NCI-H187 (cell line): ENCODE results near the gene LARP4.
"Not testable (repeated sequence)": the region's sequence is repeated elsewhere in the genome, so short reads cannot be mapped to it uniquely, and the experiment has no call there.

Source experiments
- DNase-seq, 2 experiments: peaks; one replicate each; lab custom pipeline; 2025; lab: John Stamatoyannopoulos, UW

The LARP4 gene

DNA sequence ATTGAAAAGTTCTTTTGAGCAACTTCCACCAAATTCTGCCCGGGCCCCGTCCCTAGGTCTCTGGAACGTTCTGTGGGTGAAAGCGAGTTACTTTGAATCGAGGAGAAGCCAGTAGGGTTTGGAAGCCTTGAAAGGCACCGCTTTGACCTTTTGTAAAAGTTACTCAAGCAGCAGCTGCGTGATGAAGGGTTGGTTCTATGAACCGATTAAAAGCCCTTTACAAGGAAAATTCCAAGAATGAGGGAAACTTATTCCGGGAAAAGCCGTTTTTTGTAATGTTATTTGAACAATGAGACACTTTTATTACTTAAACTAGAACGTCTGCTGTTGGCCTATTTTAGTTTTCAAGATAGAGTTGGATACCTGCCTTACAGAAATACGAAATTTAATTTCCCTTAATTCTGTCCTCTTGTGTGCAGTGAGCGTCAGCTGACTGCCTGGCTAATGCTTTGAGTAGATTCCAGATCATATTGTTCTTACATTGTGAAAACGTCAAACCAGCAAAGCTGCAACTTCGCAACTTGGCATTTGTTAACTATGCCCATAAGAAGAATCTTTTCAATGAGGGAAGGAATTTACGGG lies 906 bp downstream of the LARP4 start:
- DNase-seq, result no peak

DNA sequence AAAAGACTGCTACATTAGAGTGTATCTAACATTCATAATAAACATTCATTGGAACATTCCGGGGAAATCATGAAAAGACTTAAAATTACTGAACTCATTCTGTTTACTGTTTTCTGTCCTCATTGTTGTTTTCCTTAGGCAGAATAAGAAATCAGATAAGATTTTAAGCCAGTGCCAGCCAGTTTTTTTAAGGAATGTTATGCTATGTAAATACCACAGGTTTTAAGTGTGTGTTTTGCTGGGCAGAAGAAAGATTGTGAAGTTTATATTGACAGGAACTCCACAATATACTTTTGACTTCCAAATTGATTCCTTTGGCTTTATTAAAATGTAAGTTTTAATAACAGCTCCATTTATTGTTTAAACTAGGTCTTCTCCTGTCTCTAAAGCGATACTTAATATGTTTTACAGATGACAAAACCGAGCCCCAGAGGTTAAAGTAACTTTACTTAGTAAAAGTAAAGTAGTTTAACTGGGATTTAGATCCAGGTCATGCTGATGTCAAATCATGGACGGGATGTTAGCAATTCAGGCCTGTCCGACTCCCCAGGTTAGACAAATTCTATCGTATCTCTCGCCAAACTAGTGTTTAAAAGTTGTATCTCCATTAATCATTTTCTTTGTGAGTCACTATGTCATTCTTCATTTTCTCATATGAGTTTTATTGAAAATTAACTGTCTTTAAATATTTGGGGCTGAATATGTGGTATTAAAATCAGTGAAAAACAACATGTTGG lies 1.7 kb downstream of the LARP4 start:
- no peak for DNase-seq

- no peak for DNase-seq
Measured at GRCh38 chr12:50403001-50403440, 2.3 kb downstream of the LARP4 start.

DNA sequence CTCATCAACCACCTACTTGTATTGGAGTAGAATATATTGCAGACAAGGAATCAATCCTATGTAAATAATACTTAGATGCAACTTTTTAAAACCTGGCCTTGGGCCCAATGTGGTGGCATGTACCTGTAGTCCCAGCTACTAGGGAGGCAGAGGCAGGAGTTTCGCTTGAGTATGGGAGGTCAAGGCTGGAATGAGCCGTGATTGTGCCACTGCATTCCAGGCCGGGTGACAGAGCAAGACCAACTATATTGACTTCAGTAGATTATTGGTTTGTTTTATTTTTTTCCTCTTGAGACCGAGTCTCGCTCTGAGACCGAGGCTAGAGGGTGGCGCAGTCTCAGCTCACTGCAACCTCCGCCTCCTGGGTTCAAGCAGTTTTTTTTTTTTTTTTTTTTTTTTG lies 3.6 kb downstream of the LARP4 start:
- no peak for DNase-seq

DNA sequence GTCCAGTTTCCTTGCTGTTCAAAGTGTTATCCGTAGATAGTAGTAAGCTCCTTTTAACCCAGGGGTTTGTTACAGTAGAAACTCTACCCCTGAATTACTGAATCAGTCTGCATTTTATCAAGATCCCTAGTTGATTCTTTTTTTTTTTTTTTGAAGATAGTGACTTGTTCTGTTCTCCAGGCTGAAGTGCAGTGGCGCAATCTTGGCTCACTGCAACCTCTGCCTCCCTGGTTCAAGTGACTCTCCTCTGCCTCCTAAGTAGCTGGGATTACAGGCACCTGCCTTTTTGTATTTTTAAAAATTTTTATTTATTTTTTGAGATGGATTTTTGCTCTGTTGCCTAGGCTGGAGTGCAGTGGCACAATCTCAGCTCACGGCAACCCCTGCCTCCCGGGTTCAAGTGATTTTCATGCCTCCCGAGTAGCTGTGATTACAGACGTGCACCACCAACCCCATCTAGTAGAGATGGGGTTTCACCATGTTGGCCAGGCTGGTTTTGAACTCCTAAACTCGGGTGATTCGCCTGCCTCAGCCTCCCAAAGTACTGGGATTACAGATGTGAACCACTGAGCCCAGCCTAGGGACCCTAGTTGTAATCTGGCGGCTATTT lies 10.5 kb downstream of the LARP4 start:
- no peak for DNase-seq

DNA sequence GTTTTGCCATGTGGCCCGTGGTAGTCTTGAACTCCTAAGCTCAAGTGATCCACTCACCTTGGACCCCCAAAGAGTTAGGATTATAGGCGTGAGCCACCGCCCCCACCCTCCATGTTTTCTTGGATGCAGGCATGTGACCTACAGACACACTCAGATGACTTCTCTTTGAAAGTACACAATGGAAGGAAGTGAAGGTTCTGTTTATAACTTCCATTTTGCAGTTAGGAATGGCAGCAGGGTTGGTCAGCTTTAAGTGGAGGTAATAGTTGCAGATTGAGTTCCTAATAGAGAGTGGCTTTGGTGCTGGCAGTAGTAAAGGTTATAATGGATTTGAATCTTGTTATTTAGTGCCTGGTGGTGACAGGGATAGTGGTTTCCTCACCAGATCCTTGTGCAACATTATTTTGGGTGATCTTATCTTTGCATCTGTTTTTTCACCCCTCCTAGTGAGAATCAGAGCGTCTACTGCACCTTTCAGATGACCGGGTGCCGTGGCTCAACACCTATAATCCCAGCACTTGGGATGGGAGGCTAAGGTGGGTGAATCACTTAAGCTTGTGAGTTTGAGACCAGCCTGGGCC lies 15.3 kb downstream of the LARP4 start:
- no peak for DNase-seq

DNA sequence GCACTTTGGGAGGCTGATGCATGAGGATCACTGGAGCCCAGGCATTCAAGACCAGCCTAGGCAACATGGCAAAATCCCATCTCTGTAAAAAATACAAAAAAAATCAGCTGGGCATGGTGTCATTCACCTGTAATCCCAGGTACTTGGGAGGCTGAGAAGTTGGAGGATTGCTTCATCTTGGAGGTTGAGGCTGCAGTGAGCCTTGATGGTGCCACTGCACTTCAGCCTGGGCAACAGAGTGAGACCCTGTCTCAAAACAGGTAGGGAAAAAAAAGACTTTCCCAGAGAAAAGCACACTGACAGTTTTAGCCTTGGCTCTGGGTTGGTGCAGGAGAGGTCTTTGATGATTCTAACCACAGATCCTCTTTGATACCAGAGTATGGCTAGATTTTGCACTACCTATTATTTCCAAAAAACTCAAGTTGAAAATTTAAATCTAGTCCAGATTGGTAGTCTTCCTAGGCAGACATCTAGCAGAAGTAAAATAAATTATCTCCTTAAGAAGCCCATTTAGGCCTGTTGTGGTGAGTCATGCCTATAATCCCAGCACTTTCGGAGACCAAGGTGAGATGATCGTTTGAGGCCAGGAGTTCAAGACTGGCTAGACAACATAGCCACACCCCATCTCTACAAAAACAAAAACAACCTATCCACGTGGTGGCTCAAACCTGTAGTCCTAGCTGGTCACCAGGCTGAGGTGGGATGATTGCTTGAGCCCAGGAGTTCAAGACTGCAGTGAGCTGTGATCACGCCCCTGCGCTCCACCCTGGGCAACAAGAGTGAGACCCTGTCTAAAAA lies 18.6 kb downstream of the LARP4 start:
- DNase-seq, result no peak

DNA sequence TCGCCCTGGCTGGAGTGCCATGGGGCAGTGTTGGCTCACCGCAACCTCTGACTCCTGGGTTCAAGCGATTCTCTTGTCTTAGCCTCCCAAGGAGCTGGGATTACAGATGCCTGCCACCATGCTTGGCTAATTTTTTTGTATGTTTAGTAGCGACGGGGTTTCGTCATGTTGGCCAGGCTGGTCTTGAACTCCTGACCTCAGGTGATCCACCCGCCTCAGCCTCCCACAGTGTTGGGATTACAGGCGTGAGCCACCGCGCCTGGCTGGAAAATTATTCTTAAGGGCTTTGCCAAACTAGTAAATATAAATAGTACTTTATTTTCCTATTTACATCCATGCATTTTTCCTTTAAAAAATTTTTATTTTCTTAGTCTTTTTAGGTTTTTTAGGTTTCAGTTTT lies 22.2 kb downstream of the LARP4 start:
- DNase-seq, result not testable (repeated sequence)

- not testable (repeated sequence) for DNase-seq
Measured at GRCh38 chr12:50423342-50423741, 22.7 kb downstream of the LARP4 start.

- no peak for DNase-seq
Measured at GRCh38 chr12:50425589-50426258, 25.0 kb downstream of the LARP4 start.

DNA sequence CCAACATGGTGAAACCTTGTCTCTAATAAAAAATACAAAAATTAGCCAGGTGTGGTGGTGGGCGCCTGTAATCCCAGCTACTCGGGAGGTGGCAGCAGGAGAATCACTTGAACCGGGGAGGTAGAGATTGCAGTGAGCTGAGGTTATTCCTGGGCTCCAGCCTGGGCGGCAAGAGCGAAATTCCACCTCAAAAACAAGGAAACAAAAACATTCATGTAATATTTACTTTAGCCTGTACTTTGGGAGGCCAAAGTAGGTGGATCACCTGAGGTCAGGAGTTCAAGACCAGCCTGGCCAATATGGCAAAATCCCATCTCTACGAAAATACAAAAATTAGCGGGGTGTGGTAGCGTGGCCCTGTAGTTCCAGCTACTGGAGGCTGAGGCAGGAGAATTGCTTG lies 31.0 kb downstream of the LARP4 start:
- not testable (repeated sequence) for DNase-seq

GRCh38 chr12:50440288-50440687 lies 39.6 kb downstream of the LARP4 start:
- DNase-seq, result no peak

DNA sequence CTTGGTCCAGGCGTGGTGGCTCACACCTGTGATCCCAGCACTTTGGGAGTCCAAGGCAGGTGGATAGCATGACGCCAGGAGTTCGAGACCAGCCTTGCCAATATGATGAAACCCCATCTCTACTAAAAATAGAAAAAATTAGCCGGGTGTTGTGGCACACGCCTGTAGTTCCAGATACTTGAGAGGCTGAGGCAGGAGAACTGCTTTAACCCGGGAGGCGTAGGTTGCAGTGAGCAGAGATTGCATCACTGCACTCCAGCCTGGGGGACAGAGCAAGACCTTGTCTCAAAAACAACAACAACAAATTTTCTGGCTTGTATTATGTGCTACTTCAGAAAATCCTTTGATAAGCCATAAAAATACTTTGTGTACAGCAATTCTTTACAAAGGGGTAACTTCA lies 41.1 kb downstream of the LARP4 start:
- DNase-seq, result no peak

DNA sequence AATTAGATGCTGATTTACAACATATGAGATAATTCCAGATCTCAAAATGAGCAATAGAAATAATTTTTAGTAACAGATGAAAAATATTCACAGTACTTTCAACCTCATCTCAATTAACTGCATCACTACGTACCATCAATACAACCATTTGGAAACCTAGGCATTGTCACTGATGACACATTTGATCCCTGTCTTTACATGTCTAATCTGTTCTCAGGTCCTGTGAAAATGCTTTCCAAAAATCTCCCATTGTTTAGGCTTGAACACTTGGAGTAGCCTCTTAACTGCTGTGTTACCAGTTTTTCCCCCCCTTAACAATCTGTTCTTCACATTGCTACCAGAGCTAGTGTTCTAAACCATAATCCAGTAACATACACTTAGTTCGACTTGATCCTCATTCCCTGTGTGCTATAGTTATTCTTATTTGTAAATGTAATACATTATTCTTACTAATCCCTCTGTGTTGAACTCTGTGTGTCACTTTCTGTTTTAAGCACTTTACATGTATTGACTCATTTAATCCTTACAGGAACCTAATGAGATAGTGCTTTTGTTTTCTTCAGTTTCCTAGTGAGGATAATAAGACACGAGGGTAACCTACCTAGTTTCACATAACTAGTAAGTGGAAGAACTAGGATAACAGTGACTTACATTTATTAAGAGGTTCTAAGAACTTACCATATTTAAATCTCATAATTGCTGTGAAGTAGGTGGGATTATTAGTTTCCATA lies 41.7 kb downstream of the LARP4 start:
- no peak for DNase-seq

GRCh38 chr12:50449671-50450070 lies 49.0 kb downstream of the LARP4 start:
- not testable (repeated sequence) for DNase-seq

DNA sequence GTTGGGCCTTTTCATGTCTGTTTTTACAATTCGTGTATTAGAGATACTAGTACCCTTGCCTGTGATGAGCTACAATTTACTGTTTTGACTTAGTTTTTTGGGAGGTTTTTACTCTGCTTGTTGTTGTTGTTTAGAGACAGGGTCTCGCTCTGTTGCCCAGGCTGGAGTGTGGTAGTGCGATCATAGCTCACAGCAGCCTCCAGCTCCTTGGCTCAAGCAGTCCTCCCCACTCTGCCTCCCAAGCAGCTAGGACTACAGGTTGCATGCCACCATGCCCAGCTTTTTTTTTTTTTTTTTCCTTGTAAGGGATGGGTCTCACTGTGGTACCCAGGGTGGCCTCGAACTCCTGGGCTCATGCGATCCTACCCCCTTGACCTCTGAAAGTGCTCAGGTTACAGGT lies 52.1 kb downstream of the LARP4 start:
- no peak for DNase-seq

DNA sequence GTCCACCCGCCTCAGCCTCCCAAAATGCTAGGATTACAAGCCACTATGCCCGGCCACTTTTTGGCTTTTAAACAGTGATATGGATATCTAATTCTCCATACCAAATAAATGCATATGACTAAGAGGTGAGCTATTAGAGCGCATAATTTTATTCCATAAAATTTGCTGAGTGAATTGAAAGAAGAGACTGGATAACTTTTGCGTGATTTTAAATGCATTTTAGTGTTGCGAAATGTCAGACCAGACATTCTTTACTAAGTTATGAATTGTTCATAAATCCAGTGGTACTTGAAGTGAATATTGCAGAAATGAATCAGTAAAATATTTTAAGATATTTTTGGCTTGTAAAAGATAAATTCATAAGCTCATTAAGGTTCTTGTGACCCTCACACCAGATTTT lies 53.2 kb downstream of the LARP4 start:
- DNase-seq, result no peak

DNA sequence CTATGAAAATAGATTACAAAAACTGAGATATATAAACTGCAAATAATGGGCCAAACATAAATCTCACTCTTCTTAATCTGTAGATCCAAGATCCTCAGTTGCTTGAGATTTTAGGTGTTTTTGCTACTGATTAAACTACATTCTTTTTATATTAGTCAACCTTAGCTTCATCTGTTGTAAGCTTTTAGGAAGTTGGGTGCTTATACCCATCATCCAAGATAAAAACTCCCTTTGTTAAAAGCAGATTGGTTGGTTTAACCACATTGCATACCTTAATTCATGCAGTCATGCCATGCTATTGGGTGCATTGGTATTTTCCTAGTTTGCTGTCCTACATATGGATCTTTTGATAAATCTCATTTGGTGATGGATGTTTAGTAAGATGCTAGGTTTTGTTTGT lies 57.9 kb downstream of the LARP4 start:
- DNase-seq, result no peak

DNA sequence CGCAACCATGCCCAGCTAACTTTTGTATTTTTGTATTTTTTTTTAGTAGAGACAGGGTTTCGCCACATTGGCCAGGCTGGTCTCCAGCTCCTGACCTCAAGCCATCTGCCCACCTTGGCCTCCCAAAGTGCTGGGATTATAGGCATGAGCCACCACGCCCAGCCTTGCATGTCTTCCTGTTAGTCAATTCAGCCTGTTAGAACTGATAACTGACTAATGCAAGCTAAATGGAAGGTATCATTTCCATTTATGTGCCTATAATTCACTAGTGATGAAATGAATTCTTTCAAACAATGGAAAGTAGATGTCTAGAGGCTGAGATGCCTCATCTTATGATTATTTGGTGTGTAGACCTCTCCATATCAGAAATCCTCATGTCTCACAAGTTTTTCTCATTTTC lies 66.8 kb downstream of the LARP4 start:
- no peak for DNase-seq

DNA sequence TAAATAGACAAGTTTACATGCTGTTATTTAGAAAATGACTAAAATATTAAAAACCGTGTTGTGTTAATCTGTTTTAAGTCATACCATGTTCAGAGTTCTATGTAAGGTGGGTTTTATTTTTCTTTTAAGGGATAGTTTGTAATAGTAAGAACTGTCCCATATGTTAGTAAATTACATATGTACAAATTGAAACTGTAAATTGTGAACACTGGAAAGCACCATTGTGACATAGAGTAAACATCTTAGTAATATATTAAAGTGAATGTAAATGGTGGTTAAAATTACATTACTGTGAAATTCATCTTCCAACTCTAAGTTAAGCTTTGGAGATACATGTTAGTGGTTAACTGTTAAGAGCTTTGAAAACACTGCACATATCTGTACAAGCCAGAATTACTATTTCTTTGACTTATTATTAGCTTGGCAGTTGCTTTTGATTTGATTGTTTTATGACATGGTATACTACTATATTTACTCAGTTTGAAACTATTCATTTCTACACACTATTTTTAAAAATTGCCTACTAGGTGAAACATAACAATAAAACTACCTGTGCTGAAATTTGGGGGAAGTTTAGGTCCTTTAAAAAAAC lies 76.7 kb downstream of the LARP4 start:
- no peak for DNase-seq

- DNase-seq, result no peak
Measured at GRCh38 chr12:50482571-50482970, 81.9 kb downstream of the LARP4 start.
